ENCODE results near the gene ARHGEF19. TPM values are rescaled to one million over a fixed set of nuclear protein-coding genes. Genes with fewer than 3 reads are reported as not detected.

Gene ARHGEF19
- total RNA-seq, 1 experiment from 2014 or later: 21.6 TPM

- H3K9me3 ChIP-seq (ENCODE audit: control insufficient read depth, insufficient read depth, low read depth, low read length): no peaks in the 10 kb centered on the region
- ChIA-PET CTCF (no interaction called here), POLR2A (interaction anchor here (0.6 kb wide), 1 partner anchor 81 kb away, joined by 5 read pairs; no protein-coding TSS in a partner anchor)
- H3K36me3 ChIP-seq (ENCODE audit: control insufficient read depth, insufficient read depth, low read length): no peaks in the 10 kb centered on the region
- in situ Hi-C loops (cut with HindIII; ENCODE audit: low pct_unique_long_range_greater_than_20kb, low sequenced_read_pairs): no loop called here
- no peaks in the 10 kb centered on the region for H3K27me3 ChIP-seq (ENCODE audit: control insufficient read depth, insufficient read depth, low read length)
- ATAC-seq (peak; percentile 36), DNase-seq (ENCODE audit: low read depth, low spot score) (no peak)
- H3K27ac ChIP-seq (ENCODE audit: low read length): peak overlapping the region; percentile 99
- intact Hi-C loops (cut with micrococcal nuclease; ENCODE audit: unreplicated experiment): loop anchor here (5.0 to 10.0 kb wide), 2 partner anchors 36 to 58 kb away; no protein-coding TSS in a partner anchor
- BruUV-seq (replicated peaks): no TSS peak
- TF ChIP-seq SIN3A (IDR thresholded peaks at IDR 0.05; ENCODE audit: borderline replicate concordance, insufficient read depth, low read depth, low read length) (no peak), POLR2AphosphoS5 (IDR thresholded peaks at IDR 0.05; ENCODE audit: low read depth, low read length) (no peak), CTCF (IDR thresholded peaks at IDR 0.05) (no peak), TCF7L2 (IDR thresholded peaks at IDR 0.05; ENCODE audit: low read depth, low read length) (no peak)
- TF ChIP-seq, protein P1, sequence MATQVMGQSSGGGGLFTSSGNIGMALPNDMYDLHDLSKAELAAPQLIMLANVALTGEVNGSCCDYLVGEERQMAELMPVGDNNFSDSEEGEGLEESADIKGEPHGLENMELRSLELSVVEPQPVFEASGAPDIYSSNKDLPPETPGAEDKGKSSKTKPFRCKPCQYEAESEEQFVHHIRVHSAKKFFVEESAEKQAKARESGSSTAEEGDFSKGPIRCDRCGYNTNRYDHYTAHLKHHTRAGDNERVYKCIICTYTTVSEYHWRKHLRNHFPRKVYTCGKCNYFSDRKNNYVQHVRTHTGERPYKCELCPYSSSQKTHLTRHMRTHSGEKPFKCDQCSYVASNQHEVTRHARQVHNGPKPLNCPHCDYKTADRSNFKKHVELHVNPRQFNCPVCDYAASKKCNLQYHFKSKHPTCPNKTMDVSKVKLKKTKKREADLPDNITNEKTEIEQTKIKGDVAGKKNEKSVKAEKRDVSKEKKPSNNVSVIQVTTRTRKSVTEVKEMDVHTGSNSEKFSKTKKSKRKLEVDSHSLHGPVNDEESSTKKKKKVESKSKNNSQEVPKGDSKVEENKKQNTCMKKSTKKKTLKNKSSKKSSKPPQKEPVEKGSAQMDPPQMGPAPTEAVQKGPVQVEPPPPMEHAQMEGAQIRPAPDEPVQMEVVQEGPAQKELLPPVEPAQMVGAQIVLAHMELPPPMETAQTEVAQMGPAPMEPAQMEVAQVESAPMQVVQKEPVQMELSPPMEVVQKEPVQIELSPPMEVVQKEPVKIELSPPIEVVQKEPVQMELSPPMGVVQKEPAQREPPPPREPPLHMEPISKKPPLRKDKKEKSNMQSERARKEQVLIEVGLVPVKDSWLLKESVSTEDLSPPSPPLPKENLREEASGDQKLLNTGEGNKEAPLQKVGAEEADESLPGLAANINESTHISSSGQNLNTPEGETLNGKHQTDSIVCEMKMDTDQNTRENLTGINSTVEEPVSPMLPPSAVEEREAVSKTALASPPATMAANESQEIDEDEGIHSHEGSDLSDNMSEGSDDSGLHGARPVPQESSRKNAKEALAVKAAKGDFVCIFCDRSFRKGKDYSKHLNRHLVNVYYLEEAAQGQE (IDR thresholded peaks at IDR 0.05; ENCODE audit: insufficient read depth in 1 of 2, low read depth in 2 of 2, low read length in 1 of 2): no peak
- H3K4me3 ChIP-seq (ENCODE audit: low read depth in 2 of 2, low read length in 2 of 2): no peak overlapping the region
- H3K4me1 ChIP-seq (ENCODE audit: control insufficient read depth, insufficient read depth, low read length): peaks cover 89% of the 10 kb centered on the region
These were observed 29.3 kb downstream of the ARHGEF19 start for GRCh38 chr1:16183179-16183578.

- ChIA-PET CTCF (interaction anchor here (0.8 kb wide), 1 partner anchor 126 kb away, joined by 3 read pairs; no protein-coding TSS in a partner anchor), POLR2A (interaction anchor here (0.6 to 1.7 kb wide), 3 partner anchors 35 to 166 kb away, joined by 5 to 7 read pairs (median 7); no protein-coding TSS in a partner anchor)
- TF ChIP-seq SIN3A (IDR thresholded peaks at IDR 0.05; ENCODE audit: borderline replicate concordance, insufficient read depth, low read depth, low read length): 0 out of 2 replicates have a peak, but pooled peaks have one; percentile 30
- TF ChIP-seq TCF7L2 (IDR thresholded peaks at IDR 0.05; ENCODE audit: low read depth, low read length): no peak
- peak; percentile 72 for TF ChIP-seq POLR2AphosphoS5 (IDR thresholded peaks at IDR 0.05; ENCODE audit: low read depth, low read length)
- Histone ChIP-seq H3K27ac (ENCODE audit: low read length) (peak overlapping the region; percentile 99), H3K27me3 (ENCODE audit: control insufficient read depth, insufficient read depth, low read length) (no peaks in the 10 kb centered on the region), H3K9me3 (ENCODE audit: control insufficient read depth, insufficient read depth, low read depth, low read length) (no peaks in the 10 kb centered on the region), H3K4me3 (ENCODE audit: low read depth in 2 of 2, low read length in 2 of 2) (peak overlapping the region in 1 of 2 experiments; percentile 4; a peak in 2 of 4 replicates), H3K4me1 (ENCODE audit: control insufficient read depth, insufficient read depth, low read length) (peaks cover 89% of the 10 kb centered on the region), H3K36me3 (ENCODE audit: control insufficient read depth, insufficient read depth, low read length) (no peaks in the 10 kb centered on the region)
- intact Hi-C loops (cut with micrococcal nuclease; ENCODE audit: unreplicated experiment): loop anchor here (5.0 to 10.0 kb wide), 2 partner anchors 35 to 57 kb away; no protein-coding TSS in a partner anchor
- peak; percentile 91 for ATAC-seq
- no TSS peak for BruUV-seq (replicated peaks)
- no peak for DNase-seq (ENCODE audit: low read depth, low spot score)
- in situ Hi-C loops (cut with HindIII; ENCODE audit: low pct_unique_long_range_greater_than_20kb, low sequenced_read_pairs): no loop called here
These were observed 30.3 kb downstream of the ARHGEF19 start for GRCh38 chr1:16181887-16182719.

Measured in Panc1 (cell line).